ENCODE data around the gene EXOSC2. TPM values are rescaled to one million over a fixed set of nuclear protein-coding genes. Genes with fewer than 3 reads are reported as not detected.

The EXOSC2 gene
- total RNA-seq, 4 donors from 2014 or later: 2.2 to 17.1 (median 15.8) TPM

- TF ChIP-seq EP300 (IDR thresholded peaks at IDR 0.05; ENCODE audit: low read depth): no peak
- TF ChIP-seq POLR2A (IDR thresholded peaks at IDR 0.05): no peak
- no peak for TF ChIP-seq POLR2AphosphoS5 (IDR thresholded peaks at IDR 0.05)
- no peak for TF ChIP-seq CTCF (IDR thresholded peaks at IDR 0.05)
- 27% methylated on average over 52 of the region's 60 CpGs; no CpG with 5 or more reads in 1 of the 2 donors for WGBS, 2 donors (ENCODE audit: low coverage in 1 of 2)
- DNase-seq: no peak
- Histone ChIP-seq H3K4me1 (peaks cover 17 to 48% (median 37%) of the 10 kb centered on the region in 4 donors), H3K36me3 (no peaks in the 10 kb centered on the region), H3K9me3 (no peaks in the 10 kb centered on the region), H3K4me3 (no peak overlapping the region), H3K27ac (no peak overlapping the region), H3K27me3 (peaks cover 74% of the 10 kb centered on the region)
- intact Hi-C loops (cut with DNase I; ENCODE audit: low total_unique reads): no loop called here
- in situ Hi-C loops (cut with MboI; ENCODE audit: low pct_ligation_motif_present in 1 of 4, low pct_unique_long_range_greater_than_20kb in 1 of 4, low sequenced_read_pairs in 3 of 4): no loop called here
These were observed 27.0 kb upstream of the EXOSC2 start for GRCh38 chr9:130666393-130667119.

GRCh38 chr9:130667120-130667435 lies 26.5 kb upstream of the EXOSC2 start:
- 64% methylated on average over 4 of the region's 4 CpGs; no CpG with 5 or more reads in 1 of the 2 donors for WGBS, 2 donors (ENCODE audit: low coverage in 1 of 2)
- in situ Hi-C loops (cut with MboI; ENCODE audit: low pct_ligation_motif_present in 1 of 4, low pct_unique_long_range_greater_than_20kb in 1 of 4, low sequenced_read_pairs in 3 of 4) (no loop called here), intact Hi-C loops (cut with DNase I; ENCODE audit: low total_unique reads) (no loop called here)
- Histone ChIP-seq H3K4me1 (peaks cover 17 to 44% (median 36%) of the 10 kb centered on the region in 4 donors), H3K4me3 (no peak overlapping the region), H3K27me3 (peaks cover 68% of the 10 kb centered on the region), H3K9me3 (no peaks in the 10 kb centered on the region), H3K27ac (no peak overlapping the region), H3K36me3 (no peaks in the 10 kb centered on the region)
- no peak for DNase-seq
- no peak for TF ChIP-seq CTCF (IDR thresholded peaks at IDR 0.05)
- no peak for TF ChIP-seq POLR2A (IDR thresholded peaks at IDR 0.05)
- no peak for TF ChIP-seq POLR2AphosphoS5 (IDR thresholded peaks at IDR 0.05)
- TF ChIP-seq EP300 (IDR thresholded peaks at IDR 0.05; ENCODE audit: low read depth): no peak

- Histone ChIP-seq H3K27ac (no peak overlapping the region), H3K27me3 (peaks cover 57% of the 10 kb centered on the region), H3K4me1 (peaks cover 16 to 34% (median 27%) of the 10 kb centered on the region in 4 donors), H3K9me3 (no peaks in the 10 kb centered on the region), H3K4me3 (no peak overlapping the region), H3K36me3 (no peaks in the 10 kb centered on the region)
- TF ChIP-seq POLR2AphosphoS5 (IDR thresholded peaks at IDR 0.05) (no peak), CTCF (IDR thresholded peaks at IDR 0.05) (no peak), EP300 (IDR thresholded peaks at IDR 0.05; ENCODE audit: low read depth) (no peak), POLR2A (IDR thresholded peaks at IDR 0.05) (no peak)
- WGBS, 2 donors (ENCODE audit: low coverage in 1 of 2): 91% methylated on average over 13 of the region's 13 CpGs; no CpG with 5 or more reads in 1 of the 2 donors
- in situ Hi-C loops (cut with MboI; ENCODE audit: low pct_ligation_motif_present in 1 of 4, low pct_unique_long_range_greater_than_20kb in 1 of 4, low sequenced_read_pairs in 3 of 4) (no loop called here), intact Hi-C loops (cut with DNase I; ENCODE audit: low total_unique reads) (no loop called here)
- DNase-seq: no peak
These were observed 25.4 kb upstream of the EXOSC2 start for GRCh38 chr9:130668196-130668595.

GRCh38 chr9:130668659-130669058 lies 24.9 kb upstream of the EXOSC2 start:
- peaks cover 12 to 29% (median 22%) of the 10 kb centered on the region in 4 donors for H3K4me1 ChIP-seq
- H3K4me3 ChIP-seq: no peak overlapping the region
- H3K9me3 ChIP-seq: no peaks in the 10 kb centered on the region
- TF ChIP-seq POLR2A (IDR thresholded peaks at IDR 0.05): no peak
- H3K27me3 ChIP-seq: peaks cover 52% of the 10 kb centered on the region
- no peaks in the 10 kb centered on the region for H3K36me3 ChIP-seq
- intact Hi-C loops (cut with DNase I; ENCODE audit: low total_unique reads): no loop called here
- no peak for DNase-seq
- H3K27ac ChIP-seq: no peak overlapping the region
- 59 to 69% methylated on average over 5 to 12 of the region's 12 CpGs for WGBS, 2 donors (ENCODE audit: low coverage in 1 of 2)
- in situ Hi-C loops (cut with MboI; ENCODE audit: low pct_ligation_motif_present in 1 of 4, low pct_unique_long_range_greater_than_20kb in 1 of 4, low sequenced_read_pairs in 3 of 4): no loop called here
